ENCODE measurements around the gene PPP2R3B.

GRCh38 chrX:337331-337831 lies 49.3 kb downstream of the PPP2R3B start:
- TF ChIP-seq POLR2AphosphoS5 (IDR thresholded peaks at IDR 0.05; ENCODE audit: low read depth, low read length) (no peak), SIN3A (IDR thresholded peaks at IDR 0.05; ENCODE audit: borderline replicate concordance, insufficient read depth, low read length) (no peak), REST (IDR thresholded peaks at IDR 0.05; ENCODE audit: insufficient read depth in 1 of 2, low read depth in 2 of 2, low read length in 2 of 2) (no peak), TAF1 (IDR thresholded peaks at IDR 0.05; ENCODE audit: borderline replicate concordance, insufficient read depth, low read length) (no peak)
